Measurements from ENCODE around the gene TSHZ3.

DNA sequence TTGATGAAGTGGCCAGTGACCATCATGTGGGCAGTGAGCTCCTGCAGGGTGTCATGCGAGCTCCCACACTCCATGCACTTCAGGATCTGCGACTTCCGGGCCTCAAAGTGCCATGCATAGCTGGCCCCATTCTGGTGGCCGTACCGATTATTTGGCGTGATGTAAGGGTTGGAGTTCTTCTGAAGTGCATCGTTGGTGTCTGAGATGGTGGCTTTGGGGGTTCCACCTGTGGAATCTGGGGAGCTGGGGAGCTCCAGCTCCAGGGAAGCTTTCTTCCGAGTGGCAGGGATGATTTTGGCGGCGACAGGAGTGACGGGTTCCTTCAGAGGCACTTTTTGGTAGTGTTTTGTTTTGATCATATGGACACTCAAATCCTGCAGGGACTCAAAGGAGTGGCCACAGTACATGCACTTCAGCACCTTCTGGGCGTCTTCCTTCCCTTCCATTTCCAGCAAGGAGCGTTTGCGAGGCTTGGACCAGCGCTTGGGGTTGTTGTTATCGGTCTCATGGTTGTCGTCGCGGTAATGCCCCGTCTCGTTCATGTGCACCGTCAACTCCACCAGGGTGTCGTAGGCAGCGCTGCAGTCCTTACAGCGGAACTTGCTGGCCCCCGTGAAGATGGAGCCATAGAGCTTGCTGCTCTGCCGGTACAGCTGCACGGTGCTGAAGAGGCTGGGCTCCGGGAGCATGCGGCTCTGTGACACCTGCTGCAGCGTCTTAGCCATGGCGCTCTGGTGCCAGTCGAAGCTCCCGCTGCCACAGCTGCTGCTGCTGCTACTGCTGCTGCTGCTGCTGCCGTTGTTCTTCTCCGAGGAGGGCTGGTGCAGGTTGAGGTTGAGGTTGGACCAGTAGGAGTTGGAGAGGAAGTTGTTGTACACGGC, 70.4 kb downstream of the TSHZ3 start:
- TF ChIP-seq, protein P1, sequence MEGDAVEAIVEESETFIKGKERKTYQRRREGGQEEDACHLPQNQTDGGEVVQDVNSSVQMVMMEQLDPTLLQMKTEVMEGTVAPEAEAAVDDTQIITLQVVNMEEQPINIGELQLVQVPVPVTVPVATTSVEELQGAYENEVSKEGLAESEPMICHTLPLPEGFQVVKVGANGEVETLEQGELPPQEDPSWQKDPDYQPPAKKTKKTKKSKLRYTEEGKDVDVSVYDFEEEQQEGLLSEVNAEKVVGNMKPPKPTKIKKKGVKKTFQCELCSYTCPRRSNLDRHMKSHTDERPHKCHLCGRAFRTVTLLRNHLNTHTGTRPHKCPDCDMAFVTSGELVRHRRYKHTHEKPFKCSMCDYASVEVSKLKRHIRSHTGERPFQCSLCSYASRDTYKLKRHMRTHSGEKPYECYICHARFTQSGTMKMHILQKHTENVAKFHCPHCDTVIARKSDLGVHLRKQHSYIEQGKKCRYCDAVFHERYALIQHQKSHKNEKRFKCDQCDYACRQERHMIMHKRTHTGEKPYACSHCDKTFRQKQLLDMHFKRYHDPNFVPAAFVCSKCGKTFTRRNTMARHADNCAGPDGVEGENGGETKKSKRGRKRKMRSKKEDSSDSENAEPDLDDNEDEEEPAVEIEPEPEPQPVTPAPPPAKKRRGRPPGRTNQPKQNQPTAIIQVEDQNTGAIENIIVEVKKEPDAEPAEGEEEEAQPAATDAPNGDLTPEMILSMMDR (IDR thresholded peaks at IDR 0.05; ENCODE audit: control extremely low read depth in 1 of 3, insufficient read depth in 1 of 3, low read depth in 1 of 3, low read length in 3 of 3), result no peak
- no peak for TF ChIP-seq PHF8 (conservative IDR thresholded peaks at IDR 0.05; ENCODE audit: low read depth, low read length)
- TF ChIP-seq POLR2A (IDR thresholded peaks at IDR 0.05; ENCODE audit: control extremely low read depth in 1 of 2, low read depth in 2 of 2, low read length in 2 of 2), result no peak
- no peak for TF ChIP-seq SP2 (IDR thresholded peaks at IDR 0.05; ENCODE audit: low read length)
- no peak for TF ChIP-seq ZNF274 (IDR thresholded peaks at IDR 0.05; ENCODE audit: borderline replicate concordance, extremely low read depth, low read length)
- TF ChIP-seq TCF12 (IDR thresholded peaks at IDR 0.05; ENCODE audit: low read depth, low read length), result no peak
- TF ChIP-seq EZH2 (IDR thresholded peaks at IDR 0.05; ENCODE audit: low read depth, low read length, severe bottlenecking), result no peak
- no peak for TF ChIP-seq BACH1 (IDR thresholded peaks at IDR 0.05; ENCODE audit: low read length)
- no peak for TF ChIP-seq TEAD4 (IDR thresholded peaks at IDR 0.05; ENCODE audit: low read depth, low read length)
- no peak for TF ChIP-seq JUN (IDR thresholded peaks at IDR 0.05; ENCODE audit: low read depth, low read length)
- TF ChIP-seq TAF1 (IDR thresholded peaks at IDR 0.05; ENCODE audit: low read depth, low read length), result no peak
